Measurements from ENCODE around the gene MRC2.

GRCh38 chr17:62655656-62656055 lies 28.2 kb downstream of the MRC2 start:
- TF ChIP-seq, protein P1, sequence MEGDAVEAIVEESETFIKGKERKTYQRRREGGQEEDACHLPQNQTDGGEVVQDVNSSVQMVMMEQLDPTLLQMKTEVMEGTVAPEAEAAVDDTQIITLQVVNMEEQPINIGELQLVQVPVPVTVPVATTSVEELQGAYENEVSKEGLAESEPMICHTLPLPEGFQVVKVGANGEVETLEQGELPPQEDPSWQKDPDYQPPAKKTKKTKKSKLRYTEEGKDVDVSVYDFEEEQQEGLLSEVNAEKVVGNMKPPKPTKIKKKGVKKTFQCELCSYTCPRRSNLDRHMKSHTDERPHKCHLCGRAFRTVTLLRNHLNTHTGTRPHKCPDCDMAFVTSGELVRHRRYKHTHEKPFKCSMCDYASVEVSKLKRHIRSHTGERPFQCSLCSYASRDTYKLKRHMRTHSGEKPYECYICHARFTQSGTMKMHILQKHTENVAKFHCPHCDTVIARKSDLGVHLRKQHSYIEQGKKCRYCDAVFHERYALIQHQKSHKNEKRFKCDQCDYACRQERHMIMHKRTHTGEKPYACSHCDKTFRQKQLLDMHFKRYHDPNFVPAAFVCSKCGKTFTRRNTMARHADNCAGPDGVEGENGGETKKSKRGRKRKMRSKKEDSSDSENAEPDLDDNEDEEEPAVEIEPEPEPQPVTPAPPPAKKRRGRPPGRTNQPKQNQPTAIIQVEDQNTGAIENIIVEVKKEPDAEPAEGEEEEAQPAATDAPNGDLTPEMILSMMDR (IDR thresholded peaks at IDR 0.05): no peak
- no peak for TF ChIP-seq POLR2A (IDR thresholded peaks at IDR 0.05)
